ENCODE results near the gene TDRD10. TPM values are rescaled to one million over a fixed set of nuclear protein-coding genes. Genes with fewer than 3 reads are reported as not detected.

Gene TDRD10
- 1 to 10 TPM in 1 of 4 donors, under 1 TPM in 2, not detected in 1; 0.57 to 1.5 (median 0.83) TPM for total RNA-seq

DNA sequence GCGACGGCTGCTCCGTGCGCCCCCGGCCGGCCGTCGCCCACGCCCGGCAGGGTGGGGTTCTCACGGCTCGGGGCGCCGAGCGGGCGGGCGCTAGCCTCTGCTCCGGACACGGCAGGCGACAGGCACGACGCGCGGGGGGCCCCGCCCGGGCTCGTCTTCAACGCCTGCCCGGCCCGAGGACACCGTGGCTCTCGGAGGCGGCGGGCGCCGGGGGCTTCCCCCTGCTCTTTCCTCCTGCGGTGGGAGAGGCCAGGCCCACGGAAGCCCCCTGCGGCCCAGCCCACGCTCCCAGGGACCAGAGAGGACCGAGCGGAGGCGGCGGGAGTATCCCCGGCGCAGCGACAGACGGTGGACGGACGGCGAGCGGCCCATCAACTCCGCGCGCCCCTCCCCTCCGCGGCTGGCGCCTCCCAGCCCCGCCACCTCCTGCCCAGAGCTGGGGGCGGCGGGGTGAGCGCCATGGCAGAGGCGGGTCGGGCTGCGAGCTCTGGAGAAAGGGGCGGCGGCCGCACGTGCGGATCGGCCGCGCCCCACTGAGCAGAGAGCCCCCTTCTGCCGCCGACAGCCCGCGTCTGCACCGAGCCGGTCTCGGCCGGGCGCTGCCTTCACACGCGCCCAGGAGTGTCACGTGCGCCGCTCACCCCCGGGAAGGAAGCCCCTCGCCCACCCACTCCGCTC lies at the start of gene TDRD10, which contains the start of gene SHE:
TSS of gene TDRD10 (plus strand) at position 154 of the 678 bp plus-strand sequence. CDS start 4,685 bp downstream, outside the sequence.
TSS of gene SHE (minus strand) at position 347 of the 678 bp plus-strand sequence. CDS start 386 bp downstream, outside the sequence.
- WGBS, 2 donors, result 5% methylated on average over 41 of the region's 90 CpGs; no CpG with 5 or more reads in 1 of the 2 donors

GRCh38 chr1:154453161-154453560 lies 48.9 kb upstream of the TDRD10 start:
- intact Hi-C loops (cut with DNase I; ENCODE audit: low total_unique reads), result no loop called here
- TF ChIP-seq, protein P1, sequence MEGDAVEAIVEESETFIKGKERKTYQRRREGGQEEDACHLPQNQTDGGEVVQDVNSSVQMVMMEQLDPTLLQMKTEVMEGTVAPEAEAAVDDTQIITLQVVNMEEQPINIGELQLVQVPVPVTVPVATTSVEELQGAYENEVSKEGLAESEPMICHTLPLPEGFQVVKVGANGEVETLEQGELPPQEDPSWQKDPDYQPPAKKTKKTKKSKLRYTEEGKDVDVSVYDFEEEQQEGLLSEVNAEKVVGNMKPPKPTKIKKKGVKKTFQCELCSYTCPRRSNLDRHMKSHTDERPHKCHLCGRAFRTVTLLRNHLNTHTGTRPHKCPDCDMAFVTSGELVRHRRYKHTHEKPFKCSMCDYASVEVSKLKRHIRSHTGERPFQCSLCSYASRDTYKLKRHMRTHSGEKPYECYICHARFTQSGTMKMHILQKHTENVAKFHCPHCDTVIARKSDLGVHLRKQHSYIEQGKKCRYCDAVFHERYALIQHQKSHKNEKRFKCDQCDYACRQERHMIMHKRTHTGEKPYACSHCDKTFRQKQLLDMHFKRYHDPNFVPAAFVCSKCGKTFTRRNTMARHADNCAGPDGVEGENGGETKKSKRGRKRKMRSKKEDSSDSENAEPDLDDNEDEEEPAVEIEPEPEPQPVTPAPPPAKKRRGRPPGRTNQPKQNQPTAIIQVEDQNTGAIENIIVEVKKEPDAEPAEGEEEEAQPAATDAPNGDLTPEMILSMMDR (IDR thresholded peaks at IDR 0.05), result no peak
- no peak for TF ChIP-seq POLR2A (IDR thresholded peaks at IDR 0.05)
- DNase-seq (ENCODE audit: low spot score in 2 of 2), result no peak
- 27 to 70% methylated on average over 5 of the region's 5 CpGs for WGBS, 2 donors
- H3K4me3 ChIP-seq (ENCODE audit: low read depth, poor library complexity, severe bottlenecking), result no peak overlapping the region

More for the DNA sequence above, at the start of gene TDRD10, which contains the start of gene SHE:
- DNase-seq (ENCODE audit: low spot score in 2 of 2), result peak in 1 of 2 donors; percentile 89
- intact Hi-C loops (cut with DNase I; ENCODE audit: low total_unique reads), result no loop called here
- H3K4me3 ChIP-seq (ENCODE audit: low read depth, poor library complexity, severe bottlenecking), result peak within 1 kb of the TSS; percentile 27
- TF ChIP-seq, protein P1 (IDR thresholded peaks at IDR 0.05), result no peak
- no peak for TF ChIP-seq POLR2A (IDR thresholded peaks at IDR 0.05)

GRCh38 chr1:154453574-154454352 lies 48.3 kb upstream of the TDRD10 start:
- TF ChIP-seq POLR2A (IDR thresholded peaks at IDR 0.05), result no peak
- TF ChIP-seq, protein P1 (IDR thresholded peaks at IDR 0.05), result no peak
- intact Hi-C loops (cut with DNase I; ENCODE audit: low total_unique reads), result no loop called here
- H3K4me3 ChIP-seq (ENCODE audit: low read depth, poor library complexity, severe bottlenecking), result no peak overlapping the region
- DNase-seq (ENCODE audit: low spot score in 2 of 2), result no peak
- WGBS, 2 donors, result 41 to 52% methylated on average over 5 of the region's 5 CpGs

DNA sequence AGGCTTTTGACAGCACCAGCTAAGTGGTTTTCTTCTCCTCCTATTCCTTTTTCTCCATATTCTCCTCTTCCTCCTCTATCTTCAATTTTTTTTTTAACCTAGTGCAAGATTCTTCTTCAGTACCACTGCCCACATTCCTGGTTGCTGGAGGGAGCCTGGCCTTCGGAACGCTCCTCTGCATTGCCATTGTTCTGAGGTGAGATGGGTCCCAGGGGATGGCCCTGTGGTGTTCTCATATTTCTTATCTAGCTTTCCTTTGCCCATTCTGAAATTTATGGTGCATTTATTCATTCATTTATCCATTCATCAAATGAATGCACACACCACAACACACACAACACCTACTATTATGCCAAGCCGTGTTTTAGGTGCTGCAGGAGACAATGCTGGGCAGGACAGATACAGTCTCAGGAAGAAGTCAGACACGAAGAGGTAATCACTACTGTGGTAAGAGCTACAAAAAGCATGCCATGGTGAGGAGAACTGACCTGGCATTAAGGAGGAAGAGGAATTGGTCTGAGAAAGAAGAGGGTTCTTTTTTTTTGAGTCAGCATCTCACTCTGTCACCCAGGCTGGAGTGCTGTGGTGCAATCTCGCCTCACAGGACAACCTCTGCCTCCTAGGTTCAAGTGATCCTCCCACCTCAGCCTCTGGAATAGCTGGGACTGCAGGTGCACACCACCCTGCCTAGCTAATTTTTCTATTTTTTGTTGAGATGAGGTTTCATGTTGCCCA lies 47.5 kb upstream of the TDRD10 start:
- WGBS, 2 donors, result 86 to 88% methylated on average over 5 of the region's 5 CpGs
- TF ChIP-seq, protein P1 (IDR thresholded peaks at IDR 0.05), result no peak
- no peak for TF ChIP-seq POLR2A (IDR thresholded peaks at IDR 0.05)
- intact Hi-C loops (cut with DNase I; ENCODE audit: low total_unique reads), result no loop called here
- H3K4me3 ChIP-seq (ENCODE audit: low read depth, poor library complexity, severe bottlenecking), result no peak overlapping the region
- DNase-seq (ENCODE audit: low spot score in 2 of 2), result no peak

DNA sequence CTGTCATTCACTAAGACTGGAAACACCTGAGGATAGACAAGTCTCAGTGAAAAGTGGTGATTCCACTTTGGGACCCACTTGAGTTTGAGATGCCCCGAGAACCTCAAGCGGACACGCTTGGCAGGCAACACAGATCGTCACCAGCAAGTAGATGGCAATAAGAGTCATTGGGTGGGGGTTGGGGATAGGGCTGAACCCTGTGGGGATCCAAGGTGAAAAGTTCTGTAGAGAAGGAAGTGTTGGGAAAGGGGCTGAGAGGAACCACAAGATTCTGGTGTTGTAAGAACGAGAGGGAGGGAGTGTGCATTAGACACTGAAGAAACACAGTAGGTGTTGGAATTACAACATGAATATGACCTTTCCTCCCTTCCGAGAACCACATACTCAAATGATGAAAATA lies 45.4 kb upstream of the TDRD10 start:
- no peak for TF ChIP-seq POLR2A (IDR thresholded peaks at IDR 0.05)
- TF ChIP-seq, protein P1 (IDR thresholded peaks at IDR 0.05), result no peak
- WGBS, 2 donors, result 92 to 95% methylated on average over 6 of the region's 6 CpGs
- no peak for DNase-seq (ENCODE audit: low spot score in 2 of 2)
- intact Hi-C loops (cut with DNase I; ENCODE audit: low total_unique reads), result no loop called here
- no peak overlapping the region for H3K4me3 ChIP-seq (ENCODE audit: low read depth, poor library complexity, severe bottlenecking)

Measured in lower leg skin (tissue), 4 donors.